Glutamatergic neuron (in vitro differentiated cells): ENCODE data around the gene ASNSD1. TPM values are rescaled to one million over a fixed set of nuclear protein-coding genes. Genes with fewer than 3 reads are reported as not detected.

ENCODE experiments used
- DNase-seq: peaks from one replicate; pipeline ENCODE4 v3.0.0; 2022
- H3K27ac Mint-ChIP-seq: one replicate; pipeline ENCODE4 v1.8.0; 2020; ENCODE audit warnings: mild to moderate bottlenecking, mixed read lengths, inconsistent platforms; ENCODE audit not compliant: unreplicated experiment
- H3K27me3 Mint-ChIP-seq: one replicate; pipeline ENCODE4 v1.8.0; 2020; ENCODE audit warnings: mild to moderate bottlenecking, moderate library complexity, mixed read lengths, inconsistent platforms; ENCODE audit not compliant: unreplicated experiment
- H3K36me3 Mint-ChIP-seq: one replicate; pipeline ENCODE4 v1.8.0; 2020; ENCODE audit warnings: mild to moderate bottlenecking, mixed read lengths, inconsistent platforms; ENCODE audit not compliant: unreplicated experiment
- H3K4me1 Mint-ChIP-seq: one replicate; pipeline ENCODE4 v1.8.0; 2020; ENCODE audit warnings: mild to moderate bottlenecking, low read depth, mixed read lengths, inconsistent platforms; ENCODE audit not compliant: unreplicated experiment
- H3K4me3 Mint-ChIP-seq: one replicate; pipeline ENCODE4 v1.8.0; 2020; ENCODE audit warnings: mild to moderate bottlenecking, mixed read lengths, inconsistent platforms; ENCODE audit not compliant: unreplicated experiment
- H3K9me3 Mint-ChIP-seq: one replicate; pipeline ENCODE4 v1.8.0; 2020; ENCODE audit warnings: mild to moderate bottlenecking, moderate library complexity, mixed read lengths, inconsistent platforms; ENCODE audit not compliant: unreplicated experiment
- CTCF ChIP-seq: fragments of 200-600 bp; sonication (generic); IDR thresholded peaks from one replicate; pipeline ENCODE4 v1.5.0; 2021; ENCODE audit not compliant: partially characterized antibody, unreplicated experiment
- total RNA-seq: library from RNA; stranded (reverse); fragmentation: NEBNext Ultra II Directional; extraction: Animal tissue kit (Norgen Biotek cat#: 25700); gene quantifications from one replicate; pipeline ENCODE4 v1.2.1, GENCODE V29; 2021; ENCODE audit not compliant: unreplicated experiment

ASNSD1 gene
- total RNA-seq, 1 donor from 2014 or later: 39.9 TPM

- H3K9me3 Mint-ChIP-seq: no peaks in the 10 kb centered on the region
- no peak overlapping the region for H3K4me3 Mint-ChIP-seq
- no peak for TF ChIP-seq CTCF
- DNase-seq: no peak
- H3K4me1 Mint-ChIP-seq: no peaks in the 10 kb centered on the region
- H3K27me3 Mint-ChIP-seq: peaks cover 2% of the 10 kb centered on the region
- no peak overlapping the region for H3K27ac Mint-ChIP-seq
- no peaks in the 10 kb centered on the region for H3K36me3 Mint-ChIP-seq
These were observed 25.9 kb upstream of the ASNSD1 start for GRCh38 chr2:189635353-189635752.

GRCh38 chr2:189638301-189639006 lies 22.8 kb upstream of the ASNSD1 start:
- no peaks in the 10 kb centered on the region for H3K36me3 Mint-ChIP-seq
- no peaks in the 10 kb centered on the region for H3K4me1 Mint-ChIP-seq
- DNase-seq: no peak
- no peak overlapping the region for H3K4me3 Mint-ChIP-seq
- no peak for TF ChIP-seq CTCF
- H3K27ac Mint-ChIP-seq: no peak overlapping the region
- H3K9me3 Mint-ChIP-seq: no peaks in the 10 kb centered on the region
- H3K27me3 Mint-ChIP-seq: no peaks in the 10 kb centered on the region

- no peak overlapping the region for H3K27ac Mint-ChIP-seq
These were observed 22.2 kb upstream of the ASNSD1 start for GRCh38 chr2:189639007-189639609.

GRCh38 chr2:189641002-189641401 lies 20.3 kb upstream of the ASNSD1 start:
- no peak for TF ChIP-seq CTCF
- no peak for DNase-seq
- Mint-ChIP-seq H3K9me3 (no peaks in the 10 kb centered on the region), H3K36me3 (no peaks in the 10 kb centered on the region), H3K27me3 (no peaks in the 10 kb centered on the region), H3K4me1 (no peaks in the 10 kb centered on the region), H3K4me3 (no peak overlapping the region), H3K27ac (no peak overlapping the region)

More at GRCh38 chr2:189639007-189639609, 22.2 kb upstream of the ASNSD1 start:
- H3K9me3 Mint-ChIP-seq: no peaks in the 10 kb centered on the region
- no peak for TF ChIP-seq CTCF
- no peaks in the 10 kb centered on the region for H3K27me3 Mint-ChIP-seq
- no peak for DNase-seq
- H3K4me1 Mint-ChIP-seq: no peaks in the 10 kb centered on the region
- no peaks in the 10 kb centered on the region for H3K36me3 Mint-ChIP-seq
- H3K4me3 Mint-ChIP-seq: no peak overlapping the region

GRCh38 chr2:189641590-189641989 lies 19.7 kb upstream of the ASNSD1 start:
- Mint-ChIP-seq H3K36me3 (no peaks in the 10 kb centered on the region), H3K27me3 (no peaks in the 10 kb centered on the region), H3K27ac (no peak overlapping the region), H3K9me3 (no peaks in the 10 kb centered on the region), H3K4me3 (no peak overlapping the region), H3K4me1 (no peaks in the 10 kb centered on the region)
- TF ChIP-seq CTCF: no peak
- no peak for DNase-seq
